WERI-Rb-1 (cell line): ENCODE results near the gene TRAPPC2L.
"Not testable (repeated sequence)": the region's sequence is repeated elsewhere in the genome, so short reads cannot be mapped to it uniquely, and the experiment has no call there.

ENCODE experiments used
- DNase-seq: peaks from one replicate; pipeline ENCODE4 v3.0.0-alpha.2; 2020
- H3K27ac ChIP-seq: fragments of 250-450 bp; sonication (Bioruptor Pico); 2 replicates; pipeline ENCODE4 v1.5.1; 2020; ENCODE audit warnings: mild to moderate bottlenecking, moderate library complexity
- H3K27me3 ChIP-seq: fragments of 250-450 bp; sonication (Bioruptor Pico); 2 replicates; pipeline ENCODE4 v1.5.1; 2021; ENCODE audit warnings: mild to moderate bottlenecking, low read depth, moderate library complexity; ENCODE audit not compliant: insufficient read depth, severe bottlenecking
- H3K36me3 ChIP-seq: fragments of 250-450 bp; sonication (Bioruptor Pico); 2 replicates; pipeline ENCODE4 v1.5.1; 2020; ENCODE audit warnings: mild to moderate bottlenecking, moderate library complexity
- H3K4me3 ChIP-seq: 2 replicates; pipeline ENCODE4 v1.5.1; 2011; ENCODE audit warnings: low read depth, mild to moderate bottlenecking, control low read depth, low read length
- H3K9me3 ChIP-seq: fragments of 250-450 bp; sonication (Bioruptor Pico); 2 replicates; pipeline ENCODE4 v1.5.1; 2021; ENCODE audit warnings: mild to moderate bottlenecking, moderate library complexity; ENCODE audit not compliant: severe bottlenecking
- CTCF ChIP-seq: IDR thresholded peaks from 2 replicates; pipeline ENCODE4 v1.5.1; 2011; ENCODE audit warnings: low read depth, mild to moderate bottlenecking, control low read depth, inconsistent platforms, low read length

Gene TRAPPC2L

GRCh38 chr16:88822281-88823040 is 34.5 kb upstream of the TRAPPC2L start:
- no peaks in the 10 kb centered on the region for H3K36me3 ChIP-seq

GRCh38 chr16:88823646-88824045 is 33.3 kb upstream of the TRAPPC2L start:
- not testable (repeated sequence) for DNase-seq, H3K36me3 ChIP-seq, H3K4me3 ChIP-seq

More at GRCh38 chr16:88822281-88823040, 34.5 kb upstream of the TRAPPC2L start:
- no peak overlapping the region for H3K27ac ChIP-seq
- no peaks in the 10 kb centered on the region for H3K9me3 ChIP-seq
- no peak for DNase-seq
- H3K4me3 ChIP-seq, result no peak overlapping the region
- H3K27me3 ChIP-seq, result no peaks in the 10 kb centered on the region
- TF ChIP-seq CTCF, result no peak

GRCh38 chr16:88824256-88825077 is 32.5 kb upstream of the TRAPPC2L start:
- Histone ChIP-seq H3K36me3 (no peaks in the 10 kb centered on the region), H3K9me3 (no peaks in the 10 kb centered on the region), H3K27me3 (no peaks in the 10 kb centered on the region), H3K4me3 (no peak overlapping the region), H3K27ac (no peak overlapping the region)
- DNase-seq, result no peak
- TF ChIP-seq CTCF, result no peak

More at GRCh38 chr16:88823646-88824045, 33.3 kb upstream of the TRAPPC2L start:
- not testable (repeated sequence) for H3K27ac ChIP-seq, H3K27me3 ChIP-seq, H3K9me3 ChIP-seq

- no peaks in the 10 kb centered on the region for H3K36me3 ChIP-seq
- no peaks in the 10 kb centered on the region for H3K9me3 ChIP-seq
- no peak overlapping the region for H3K27ac ChIP-seq
- no peak overlapping the region for H3K4me3 ChIP-seq
- no peaks in the 10 kb centered on the region for H3K27me3 ChIP-seq
- DNase-seq, result no peak
- no peak for TF ChIP-seq CTCF
Measured at GRCh38 chr16:88825146-88825545, 31.8 kb upstream of the TRAPPC2L start.

GRCh38 chr16:88826070-88826840 is 30.7 kb upstream of the TRAPPC2L start:
- no peak for TF ChIP-seq CTCF
- H3K27ac ChIP-seq, result no peak overlapping the region
- no peaks in the 10 kb centered on the region for H3K27me3 ChIP-seq
- no peak overlapping the region for H3K4me3 ChIP-seq
- H3K36me3 ChIP-seq, result no peaks in the 10 kb centered on the region
- no peaks in the 10 kb centered on the region for H3K9me3 ChIP-seq
- DNase-seq, result no peak

GRCh38 chr16:88827727-88828126 is 29.2 kb upstream of the TRAPPC2L start:
- no peak for DNase-seq
- no peaks in the 10 kb centered on the region for H3K36me3 ChIP-seq
- no peak for TF ChIP-seq CTCF

More at GRCh38 chr16:88827727-88828126, 29.2 kb upstream of the TRAPPC2L start:
- no peaks in the 10 kb centered on the region for H3K27me3 ChIP-seq
- H3K9me3 ChIP-seq, result no peaks in the 10 kb centered on the region
- H3K27ac ChIP-seq, result no peak overlapping the region
- H3K4me3 ChIP-seq, result no peak overlapping the region
